Calu3 (cell line): ENCODE data around the gene CYB561D1. TPM values are rescaled to one million over a fixed set of nuclear protein-coding genes. Genes with fewer than 3 reads are reported as not detected.

Experiments
- BruUV-seq: library from RNA; stranded (reverse); fragments of 400-500 nt; replicated peaks from 2 replicates; lab custom pipeline; 2021; lab: Mats Ljungman, UMichigan
- CTCF ChIA-PET: fragments of 300-600 bp; sonication (Branson Sonifier 250); formaldehyde crosslinking; loops from one replicate; lab custom pipeline; 2022; ENCODE audit warnings: antibody characterized with exemption; lab: Charles Lee
- DNase-seq: peaks from one replicate; pipeline ENCODE4 v3.0.0; 2022
- H3K27ac Mint-ChIP-seq: one replicate; pipeline ENCODE4 v1.8.0; 2022; ENCODE audit warnings: mixed read lengths; ENCODE audit not compliant: unreplicated experiment
- H3K27me3 Mint-ChIP-seq: one replicate; pipeline ENCODE4 v1.8.0; 2022; ENCODE audit warnings: mixed read lengths; ENCODE audit not compliant: unreplicated experiment
- H3K36me3 Mint-ChIP-seq: one replicate; pipeline ENCODE4 v1.8.0; 2022; ENCODE audit warnings: mild to moderate bottlenecking, moderate library complexity, mixed read lengths; ENCODE audit not compliant: insufficient read depth, unreplicated experiment
- H3K4me1 Mint-ChIP-seq: one replicate; pipeline ENCODE4 v1.8.0; 2022; ENCODE audit warnings: mild to moderate bottlenecking, low read depth, mixed read lengths; ENCODE audit not compliant: unreplicated experiment
- H3K4me3 Mint-ChIP-seq: one replicate; pipeline ENCODE4 v1.8.0; 2022; ENCODE audit warnings: mild to moderate bottlenecking, low read depth, moderate library complexity, mixed read lengths; ENCODE audit not compliant: unreplicated experiment
- H3K9me3 Mint-ChIP-seq: one replicate; pipeline ENCODE4 v1.8.0; 2022; ENCODE audit warnings: low read depth, mixed read lengths; ENCODE audit not compliant: unreplicated experiment
- CTCF ChIP-seq: fragments of 200-600 bp; IDR thresholded peaks from one replicate; pipeline ENCODE4 v1.8.0; 2022; ENCODE audit warnings: antibody characterized with exemption; ENCODE audit not compliant: unreplicated experiment
- intact Hi-C: fragments of 100-400 bp; cut with micrococcal nuclease; formaldehyde crosslinking; loops from one replicate; pipeline ENCODE4 v1.10.0; 2022; ENCODE audit not compliant: unreplicated experiment
- total RNA-seq: library from RNA; stranded (reverse); gene quantifications from 2 replicates; pipeline ENCODE4 v1.2.3, GENCODE V29; 2022

CYB561D1 gene
- total RNA-seq, 1 experiment from 2014 or later: 9.0 TPM

- peaks cover 30% of the 10 kb centered on the region for H3K36me3 Mint-ChIP-seq
- H3K9me3 Mint-ChIP-seq: no peaks in the 10 kb centered on the region
- H3K4me3 Mint-ChIP-seq: peak overlapping the region; percentile 91
- intact Hi-C loops: loop anchor here (2.0 to 5.0 kb wide), 5 partner anchors 71 to 436 kb away; partner anchors contain the start of genes AHCYL1, AMPD2 and GNAT2
- peak overlapping the region; percentile 60 for H3K27ac Mint-ChIP-seq
- peak; percentile 59 for TF ChIP-seq CTCF
- no TSS peak for BruUV-seq
- H3K4me1 Mint-ChIP-seq: no peaks in the 10 kb centered on the region
- DNase-seq: peak; percentile 80
- H3K27me3 Mint-ChIP-seq: peaks cover 30% of the 10 kb centered on the region
- CTCF ChIA-PET: interaction anchor here (0.8 to 1.9 kb wide), 9 partner anchors 17 to 438 kb away, joined by 3 to 26 read pairs (median 4); partner anchors contain the start of gene AHCYL1
Observed at GRCh38 chr1:109546311-109547109, 52.6 kb downstream of the CYB561D1 start.

- TSS peak; percentile 96 for BruUV-seq
- Mint-ChIP-seq H3K27ac (peak overlapping the region; percentile 97), H3K9me3 (no peaks in the 10 kb centered on the region), H3K4me3 (peak overlapping the region; percentile 91), H3K36me3 (peaks cover 30% of the 10 kb centered on the region), H3K4me1 (no peaks in the 10 kb centered on the region), H3K27me3 (peaks cover 18% of the 10 kb centered on the region)
- CTCF ChIA-PET: interaction anchor here (1.1 to 2.0 kb wide), 7 partner anchors 15 to 93 kb away, joined by 4 to 26 read pairs (median 7); no protein-coding TSS in a partner anchor
- no peak for TF ChIP-seq CTCF
- DNase-seq: no peak
- intact Hi-C loops: loop anchor here (2.0 to 5.0 kb wide), 5 partner anchors 70 to 435 kb away; partner anchors contain the start of genes AHCYL1, AMPD2 and GNAT2
Observed at GRCh38 chr1:109547463-109548320, 53.8 kb downstream of the CYB561D1 start.

- Mint-ChIP-seq H3K27me3 (peaks cover 14% of the 10 kb centered on the region), H3K4me1 (no peaks in the 10 kb centered on the region), H3K9me3 (no peaks in the 10 kb centered on the region), H3K36me3 (peaks cover 30% of the 10 kb centered on the region), H3K27ac (peak within 1 kb of the TSS; percentile 97), H3K4me3 (peak within 1 kb of the TSS; percentile 91)
- peak; percentile 87 for DNase-seq
- BruUV-seq: no TSS peak
- no peak for TF ChIP-seq CTCF
- CTCF ChIA-PET: interaction anchor here (0.6 to 2.0 kb wide), 9 partner anchors 16 to 436 kb away, joined by 3 to 9 read pairs (median 5); partner anchors contain the start of gene AHCYL1
- intact Hi-C loops: loop anchor here (5.0 kb wide), 4 partner anchors 69 to 434 kb away; partner anchors contain the start of genes AHCYL1, AMPD2 and GNAT2
Observed at GRCh38 chr1:109548321-109549267, 54.7 kb downstream of the CYB561D1 start, which contains the start of gene GNAI3. GNAI3 (plus strand) TSS chr1:109548615; CDS start chr1:109548721, 106 bp downstream.

Other genes starting within 250 kb of the CYB561D1 start
- gene CELSR2, start 244.6 kb upstream of the CYB561D1 start, total RNA-seq: 5.1 and 5.3 TPM in 2 replicates
- gene PSRC1, start 210.9 kb upstream of the CYB561D1 start, total RNA-seq: 17.1 and 21.3 TPM in 2 replicates
- not detected in 2 replicates for gene MYBPHL, start 187.1 kb upstream of the CYB561D1 start, total RNA-seq
- 46.3 and 68.2 TPM in 2 replicates for gene SORT1, start 96.2 kb upstream of the CYB561D1 start, total RNA-seq
- 108 and 121 TPM in 2 replicates for gene PSMA5, start 67.6 kb upstream of the CYB561D1 start, total RNA-seq
- gene SYPL2, start 27.5 kb upstream of the CYB561D1 start, total RNA-seq: 0.20 TPM in 1 of 2 replicates, not detected in the other
- 4.3 and 4.5 TPM in 2 replicates for gene ATXN7L2, start 10.2 kb upstream of the CYB561D1 start, total RNA-seq
- 1.3 and 1.5 TPM in 2 replicates for gene AMIGO1, start 15.6 kb downstream of the CYB561D1 start, total RNA-seq
- gene GPR61, start 45.8 kb downstream of the CYB561D1 start, total RNA-seq: not detected in 2 replicates
- gene GNAI3, start 54.5 kb downstream of the CYB561D1 start, total RNA-seq: 6.3 and 6.5 TPM in 2 replicates
- gene GNAT2, start 125.5 kb downstream of the CYB561D1 start, total RNA-seq: not detected in 2 replicates
- gene AMPD2, start 125.7 kb downstream of the CYB561D1 start, total RNA-seq: 34.0 and 54.6 TPM in 2 replicates
- gene GSTM4, start 162.0 kb downstream of the CYB561D1 start, total RNA-seq: 12.6 and 13.6 TPM in 2 replicates
- gene GSTM2, start 174.0 kb downstream of the CYB561D1 start, total RNA-seq: 2.5 and 3.2 TPM in 2 replicates
- gene GSTM1, start 193.7 kb downstream of the CYB561D1 start, total RNA-seq: 15.4 TPM in 2 replicates
- gene GSTM5, start 218.2 kb downstream of the CYB561D1 start, total RNA-seq: not detected in 2 replicates
- gene GSTM3, start 246.9 kb downstream of the CYB561D1 start, total RNA-seq: 67.9 and 73.7 TPM in 2 replicates